ENCODE results near the gene LPP.

DNA sequence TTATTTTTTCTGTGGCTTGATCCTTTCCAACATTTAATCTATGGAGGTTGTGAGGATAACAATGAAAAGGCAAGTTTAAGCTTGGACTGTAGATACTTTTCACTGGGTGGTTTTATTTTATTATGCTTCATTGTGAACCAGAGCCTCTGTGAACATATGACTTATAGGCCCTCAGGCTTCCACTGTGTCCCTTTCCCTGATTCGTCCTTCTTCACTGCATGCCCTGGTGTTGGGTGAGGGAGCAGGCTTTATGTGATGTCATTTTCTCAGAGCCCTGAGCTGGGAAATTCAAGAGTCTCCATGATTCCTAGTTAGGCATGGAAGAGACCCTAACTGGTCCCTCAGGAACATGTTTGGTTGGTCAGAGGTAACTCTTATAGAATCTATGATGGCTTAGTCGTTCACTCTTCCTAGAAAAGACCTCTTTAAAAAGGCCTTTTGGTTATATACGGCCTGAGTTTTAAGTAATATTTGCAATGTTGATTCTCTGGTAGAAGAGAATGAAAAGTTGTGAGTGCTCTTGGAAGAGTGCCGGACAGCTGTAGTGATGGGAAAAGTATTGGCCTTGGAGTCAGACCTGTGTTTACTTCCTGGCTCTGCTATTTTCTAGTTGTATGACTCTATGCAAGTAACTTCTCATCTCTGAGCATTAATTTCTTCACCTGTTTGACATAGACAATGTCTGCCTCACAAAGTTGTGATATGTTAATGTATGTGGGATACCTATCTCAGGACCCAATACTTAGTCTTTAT is 168.4 kb downstream of the LPP start:
- TF ChIP-seq POLR2AphosphoS5 (IDR thresholded peaks at IDR 0.05; ENCODE audit: low read depth, low read length): no peak
- no peak for TF ChIP-seq TAF1 (IDR thresholded peaks at IDR 0.05; ENCODE audit: borderline replicate concordance, low read depth, low read length)
